Astrocyte (in vitro differentiated cells and primary cell): ENCODE data around the gene OR2D3.

ENCODE experiments used
- EZH2 ChIP-seq: IDR thresholded peaks from 2 replicates; pipeline ENCODE4 v1.6.1; 2012; ENCODE audit warnings: mild to moderate bottlenecking, low read length, inconsistent platforms; ENCODE audit not compliant: insufficient read depth
- TF ChIP-seq, protein P1 (sequence below): IDR thresholded peaks from 2 replicates; pipeline ENCODE4 v1.5.1; 2011; ENCODE audit warnings: low read depth, mild to moderate bottlenecking, inconsistent platforms, low read length, moderate library complexity; ENCODE audit not compliant: insufficient read depth

DNA sequence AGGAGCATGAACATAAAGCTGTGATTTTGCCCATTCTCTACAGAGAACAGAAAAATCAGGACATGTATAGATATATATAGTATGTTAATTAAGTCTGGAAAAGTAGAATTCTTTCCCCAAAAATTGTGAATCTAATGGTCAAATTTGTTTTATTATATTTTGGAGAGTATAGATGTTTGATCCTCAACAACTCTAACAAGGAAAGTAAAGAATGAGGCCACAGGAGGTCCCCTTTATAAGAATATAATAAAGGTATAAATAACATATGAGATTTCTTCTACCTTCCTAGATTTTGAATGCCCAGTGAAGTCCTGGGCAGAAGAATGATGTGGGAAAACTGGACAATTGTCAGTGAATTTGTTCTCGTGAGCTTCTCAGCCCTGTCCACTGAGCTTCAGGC lies 44.5 kb upstream of the OR2D3 start, which contains the start of gene OR10A4:
- TF ChIP-seq, protein P1, sequence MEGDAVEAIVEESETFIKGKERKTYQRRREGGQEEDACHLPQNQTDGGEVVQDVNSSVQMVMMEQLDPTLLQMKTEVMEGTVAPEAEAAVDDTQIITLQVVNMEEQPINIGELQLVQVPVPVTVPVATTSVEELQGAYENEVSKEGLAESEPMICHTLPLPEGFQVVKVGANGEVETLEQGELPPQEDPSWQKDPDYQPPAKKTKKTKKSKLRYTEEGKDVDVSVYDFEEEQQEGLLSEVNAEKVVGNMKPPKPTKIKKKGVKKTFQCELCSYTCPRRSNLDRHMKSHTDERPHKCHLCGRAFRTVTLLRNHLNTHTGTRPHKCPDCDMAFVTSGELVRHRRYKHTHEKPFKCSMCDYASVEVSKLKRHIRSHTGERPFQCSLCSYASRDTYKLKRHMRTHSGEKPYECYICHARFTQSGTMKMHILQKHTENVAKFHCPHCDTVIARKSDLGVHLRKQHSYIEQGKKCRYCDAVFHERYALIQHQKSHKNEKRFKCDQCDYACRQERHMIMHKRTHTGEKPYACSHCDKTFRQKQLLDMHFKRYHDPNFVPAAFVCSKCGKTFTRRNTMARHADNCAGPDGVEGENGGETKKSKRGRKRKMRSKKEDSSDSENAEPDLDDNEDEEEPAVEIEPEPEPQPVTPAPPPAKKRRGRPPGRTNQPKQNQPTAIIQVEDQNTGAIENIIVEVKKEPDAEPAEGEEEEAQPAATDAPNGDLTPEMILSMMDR = no peak
- TF ChIP-seq EZH2 = no peak
